Left renal pelvis (tissue), 4 donors: Measurements from ENCODE around the gene HESX1. TPM values are rescaled to one million over a fixed set of nuclear protein-coding genes. Genes with fewer than 3 reads are reported as not detected.
A peak's percentile ranks its signal among the peaks of the same experiment; 100 is the strongest.

Experiments used
- DNase-seq, 4 donors: peaks; one replicate each; pipeline ENCODE4 v3.0.0-alpha.2; 2013; ENCODE audit warnings: low read depth in 4 of 4, low spot score in 3 of 4
- polyA plus RNA-seq, 4 donors: library from polyadenylated mRNA; unstranded; fragments of 120-200 nt; gene quantifications; one replicate each; pipeline ENCODE4 v1.2.1, GENCODE V29; 2013; ENCODE audit not compliant: insufficient read length in 4 of 4

Gene HESX1
- polyA plus RNA-seq = 1 to 10 TPM; 2.8 to 4.8 (median 3.5) TPM

GRCh38 chr3:57199895-57200297 lies at the start of gene HESX1:
HESX1 (minus strand) TSS chr3:57199978; CDS start chr3:57199918, 60 bp downstream.
- no peak for DNase-seq

- DNase-seq = no peak
These were observed 45.2 kb upstream of the HESX1 start for GRCh38 chr3:57244946-57245345.

GRCh38 chr3:57234613-57235575 lies 35.1 kb upstream of the HESX1 start:
- DNase-seq = no peak

GRCh38 chr3:57233799-57234198 lies 34.0 kb upstream of the HESX1 start:
- no peak for DNase-seq

GRCh38 chr3:57230006-57230405 lies 30.2 kb upstream of the HESX1 start:
- DNase-seq = no peak

- DNase-seq = peak in 3 of 4 donors; percentile 34 to 54 (median 53)
These were observed 28.4 kb upstream of the HESX1 start for GRCh38 chr3:57227930-57228751.

GRCh38 chr3:57227204-57227929 lies 27.6 kb upstream of the HESX1 start, which contains the start of gene APPL1:
APPL1 (plus strand) TSS chr3:57227729; CDS start chr3:57227884, 155 bp downstream.
- peak; percentile 87 to 90 (median 88) for DNase-seq

- DNase-seq = no peak
These were observed 26.4 kb upstream of the HESX1 start for GRCh38 chr3:57226176-57226575.

GRCh38 chr3:57224856-57225255 lies 25.1 kb upstream of the HESX1 start:
- no peak for DNase-seq

- DNase-seq = no peak
These were observed 22.1 kb upstream of the HESX1 start for GRCh38 chr3:57221883-57222282.

GRCh38 chr3:57206423-57206822 lies 6.6 kb upstream of the HESX1 start:
- DNase-seq = no peak

GRCh38 chr3:57194641-57195040 lies 5.1 kb downstream of the HESX1 start:
- no peak for DNase-seq

- DNase-seq = no peak
These were observed 7.8 kb downstream of the HESX1 start for GRCh38 chr3:57192028-57192427.

GRCh38 chr3:57184526-57184925 lies 15.3 kb downstream of the HESX1 start:
- DNase-seq = no peak

GRCh38 chr3:57179580-57180410 lies 20.0 kb downstream of the HESX1 start:
- no peak for DNase-seq

GRCh38 chr3:57176045-57176444 lies 23.7 kb downstream of the HESX1 start:
- no peak for DNase-seq

GRCh38 chr3:57173687-57174086 lies 26.1 kb downstream of the HESX1 start:
- DNase-seq = no peak

GRCh38 chr3:57170946-57171345 lies 28.8 kb downstream of the HESX1 start:
- DNase-seq = no peak

- DNase-seq = no peak
These were observed 29.7 kb downstream of the HESX1 start for GRCh38 chr3:57169872-57170623.
